SU-DHL-6 (cell line): ENCODE results near the gene ARID5A.

Experiments
- H2AFZ ChIP-seq: fragments of 200-600 bp; sonication (generic); 2 replicates; pipeline ENCODE4 v1.6.1; 2014; ENCODE audit warnings: low read depth, mild to moderate bottlenecking, moderate library complexity, mixed read lengths, antibody characterized with exemption, low read length; ENCODE audit not compliant: severe bottlenecking
- H3F3A ChIP-seq: fragments of 200-600 bp; shearing (Covaris generic); 2 replicates; pipeline ENCODE4 v1.6.0; 2016; ENCODE audit warnings: antibody characterized with exemption, mild to moderate bottlenecking; ENCODE audit not compliant: insufficient read depth
- H3K27ac ChIP-seq: fragments of 200-600 bp; sonication (generic); 2 replicates; pipeline ENCODE4 v1.5.1; 2016; ENCODE audit warnings: low read depth, mild to moderate bottlenecking, low read length, moderate library complexity, mixed read lengths
- H3K27me3 ChIP-seq: fragments of 200-600 bp; sonication (generic), shearing (Covaris generic); 2 replicates; pipeline ENCODE4 v1.6.0; 2014; ENCODE audit warnings: mild to moderate bottlenecking, low read length
- H3K36me3 ChIP-seq: fragments of 200-600 bp; sonication (generic); 2 replicates; pipeline ENCODE4 v1.6.1; 2014; ENCODE audit warnings: mild to moderate bottlenecking, low read length, mixed read lengths
- H3K4me2 ChIP-seq: fragments of 300-600, 200-600 bp; shearing (Covaris generic), sonication (generic); 2 replicates; pipeline ENCODE4 v1.6.0; 2014; ENCODE audit warnings: low read length, low read depth, mild to moderate bottlenecking; ENCODE audit not compliant: poor library complexity, severe bottlenecking
- H3K4me3 ChIP-seq: fragments of 200-600 bp; sonication (generic); 2 replicates; pipeline ENCODE4 v1.5.1; 2014; ENCODE audit warnings: antibody characterized with exemption, low read length, mild to moderate bottlenecking, mixed read lengths; ENCODE audit not compliant: insufficient read depth, poor library complexity, severe bottlenecking
- H3K79me2 ChIP-seq: fragments of 200-600 bp; sonication (generic); 2 replicates; pipeline ENCODE4 v1.6.1; 2014; ENCODE audit warnings: mild to moderate bottlenecking, low read length, moderate library complexity; ENCODE audit not compliant: insufficient read depth
- H3K9ac ChIP-seq: fragments of 200-600 bp; sonication (generic); 2 replicates; pipeline ENCODE4 v1.7.0; 2014; ENCODE audit warnings: mild to moderate bottlenecking, low read length
- H3K9me2 ChIP-seq: fragments of 200-600 bp; sonication (generic); replicated peaks from 2 replicates; pipeline ENCODE4 v1.6.1; 2014; ENCODE audit warnings: low read length; ENCODE audit not compliant: insufficient read depth
- H3K9me3 ChIP-seq: fragments of 200-600 bp; sonication (generic); 2 replicates; pipeline ENCODE4 v1.6.1; 2014; ENCODE audit warnings: low read length, mixed read lengths; ENCODE audit not compliant: insufficient read depth
- H4K20me1 ChIP-seq: fragments of 200-600 bp; sonication (generic); 2 replicates; pipeline ENCODE4 v1.6.1; 2014; ENCODE audit warnings: low read depth, mild to moderate bottlenecking, antibody characterized with exemption, low read length, moderate library complexity, mixed read lengths
- EZH2phosphoT487 ChIP-seq: fragments of 200-600 bp; sonication (generic), shearing (Covaris generic); conservative IDR thresholded peaks from 2 replicates; pipeline ENCODE4 v1.6.1; 2018; ENCODE audit warnings: mild to moderate bottlenecking, antibody characterized with exemption, low read length, moderate library complexity, mixed read lengths
- TF ChIP-seq, protein P1 (sequence below): fragments of 200-600 bp; sonication (generic); IDR thresholded peaks from one replicate; pipeline ENCODE4 v1.5.1; 2017; ENCODE audit warnings: antibody characterized with exemption, mild to moderate bottlenecking, low read length, moderate library complexity; ENCODE audit not compliant: insufficient read depth, poor library complexity, severe bottlenecking

The ARID5A gene

DNA sequence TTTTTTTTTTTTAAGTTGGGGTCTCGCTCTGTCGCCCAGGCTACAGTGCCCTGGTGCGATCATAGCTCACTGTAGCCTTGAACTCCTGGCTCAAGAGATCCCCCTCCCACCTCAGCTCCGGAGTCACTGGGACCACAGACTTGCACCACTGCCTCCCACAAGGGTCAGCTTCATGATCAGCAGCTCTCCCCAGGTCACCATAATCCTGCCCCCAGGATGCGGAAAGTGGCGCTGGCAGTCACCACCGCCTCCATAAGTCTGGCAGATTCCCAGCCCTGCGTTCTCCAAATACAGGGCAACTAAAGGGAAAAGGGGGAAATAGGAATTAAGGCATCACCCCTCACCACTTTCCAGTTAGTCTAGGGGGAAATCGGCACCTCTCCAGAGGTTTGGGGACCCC, 5.2 kb upstream of the ARID5A start:
- no peak for TF ChIP-seq EZH2phosphoT487
- TF ChIP-seq, protein P1, sequence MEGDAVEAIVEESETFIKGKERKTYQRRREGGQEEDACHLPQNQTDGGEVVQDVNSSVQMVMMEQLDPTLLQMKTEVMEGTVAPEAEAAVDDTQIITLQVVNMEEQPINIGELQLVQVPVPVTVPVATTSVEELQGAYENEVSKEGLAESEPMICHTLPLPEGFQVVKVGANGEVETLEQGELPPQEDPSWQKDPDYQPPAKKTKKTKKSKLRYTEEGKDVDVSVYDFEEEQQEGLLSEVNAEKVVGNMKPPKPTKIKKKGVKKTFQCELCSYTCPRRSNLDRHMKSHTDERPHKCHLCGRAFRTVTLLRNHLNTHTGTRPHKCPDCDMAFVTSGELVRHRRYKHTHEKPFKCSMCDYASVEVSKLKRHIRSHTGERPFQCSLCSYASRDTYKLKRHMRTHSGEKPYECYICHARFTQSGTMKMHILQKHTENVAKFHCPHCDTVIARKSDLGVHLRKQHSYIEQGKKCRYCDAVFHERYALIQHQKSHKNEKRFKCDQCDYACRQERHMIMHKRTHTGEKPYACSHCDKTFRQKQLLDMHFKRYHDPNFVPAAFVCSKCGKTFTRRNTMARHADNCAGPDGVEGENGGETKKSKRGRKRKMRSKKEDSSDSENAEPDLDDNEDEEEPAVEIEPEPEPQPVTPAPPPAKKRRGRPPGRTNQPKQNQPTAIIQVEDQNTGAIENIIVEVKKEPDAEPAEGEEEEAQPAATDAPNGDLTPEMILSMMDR = no peak
- Histone ChIP-seq H3K79me2 (no peaks in the 10 kb centered on the region), H3K9me2 (no peaks in the 10 kb centered on the region), H4K20me1 (no peaks in the 10 kb centered on the region), H3K9me3 (no peaks in the 10 kb centered on the region), H3K36me3 (no peaks in the 10 kb centered on the region), H3F3A (no peaks in the 10 kb centered on the region), H3K27ac (no peak overlapping the region), H3K4me2 (no peak overlapping the region), H2AFZ (no peak overlapping the region), H3K9ac (no peak overlapping the region), H3K27me3 (no peaks in the 10 kb centered on the region), H3K4me3 (no peak overlapping the region)

DNA sequence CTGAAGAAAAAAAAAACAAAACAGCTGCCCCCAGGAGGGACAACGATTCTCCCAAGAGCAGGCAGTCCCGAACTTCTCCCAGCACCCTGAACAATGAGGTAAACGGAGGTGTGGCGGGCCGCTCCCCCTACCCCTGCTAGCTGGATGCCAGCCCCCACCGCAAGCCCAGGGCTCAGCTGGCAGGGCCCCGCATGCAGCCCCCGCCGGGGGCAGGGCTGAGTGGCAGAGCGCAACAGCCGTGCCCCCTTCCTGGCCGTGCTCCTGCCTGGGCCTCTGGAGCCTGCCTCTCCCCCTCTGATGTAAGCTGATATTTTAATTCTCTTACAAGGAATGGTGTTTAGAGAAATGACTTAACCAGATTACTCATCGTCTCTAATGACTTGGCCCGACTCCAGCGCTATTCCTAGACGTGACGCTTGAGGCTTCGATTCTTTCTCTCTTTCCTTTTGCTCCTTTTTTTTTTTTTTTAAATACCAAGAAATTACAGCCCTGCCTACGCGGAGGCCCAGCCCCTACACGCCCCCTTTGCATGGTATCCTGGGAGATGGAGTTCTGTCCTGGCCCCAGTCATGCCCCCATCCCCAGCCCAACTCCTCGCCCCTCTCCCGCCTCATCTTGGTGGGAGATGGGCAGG, 4.6 kb upstream of the ARID5A start:
- Histone ChIP-seq H4K20me1 (no peaks in the 10 kb centered on the region), H3K9ac (no peak overlapping the region), H3K4me3 (no peak overlapping the region), H3K9me2 (no peaks in the 10 kb centered on the region), H3K27ac (no peak overlapping the region), H3K79me2 (no peaks in the 10 kb centered on the region), H3K4me2 (no peak overlapping the region), H2AFZ (no peak overlapping the region), H3F3A (no peaks in the 10 kb centered on the region), H3K36me3 (no peaks in the 10 kb centered on the region), H3K9me3 (no peaks in the 10 kb centered on the region), H3K27me3 (no peaks in the 10 kb centered on the region)
- no peak for TF ChIP-seq EZH2phosphoT487
- TF ChIP-seq, protein P1 = no peak

DNA sequence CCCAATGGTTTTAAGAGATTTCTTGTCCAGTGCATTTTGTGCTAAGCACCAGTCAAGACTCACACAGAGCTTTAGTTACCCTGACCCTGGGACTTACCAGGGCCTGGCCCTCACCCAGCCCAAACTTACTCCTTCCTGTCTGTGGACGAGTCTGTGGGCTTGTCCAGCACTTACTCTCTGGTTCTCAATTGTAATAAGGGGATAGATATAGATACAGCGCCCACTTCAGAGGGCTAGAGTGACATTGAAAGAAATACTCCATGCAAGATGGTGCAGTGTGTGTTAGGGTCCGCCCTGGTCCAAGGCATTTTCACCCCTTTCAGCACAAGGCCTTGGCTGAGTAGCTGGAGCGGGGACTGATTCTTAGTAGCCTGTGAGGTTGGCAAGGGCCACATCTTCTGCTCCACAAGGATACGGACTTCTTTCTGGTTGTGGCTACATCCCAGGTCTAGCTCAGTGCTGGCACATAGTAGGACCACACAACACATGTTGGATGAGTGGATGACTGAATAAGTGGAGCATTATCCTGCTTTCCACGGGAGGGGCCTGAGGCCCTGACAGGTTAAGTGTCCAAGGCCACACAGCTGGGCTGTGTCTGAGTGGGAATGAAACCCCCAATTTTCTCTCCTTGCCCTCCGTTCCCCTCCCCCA, 3.8 kb upstream of the ARID5A start:
- Histone ChIP-seq H3F3A (no peaks in the 10 kb centered on the region), H3K9me2 (no peaks in the 10 kb centered on the region), H3K36me3 (no peaks in the 10 kb centered on the region), H3K27ac (no peak overlapping the region), H4K20me1 (peaks cover 3% of the 10 kb centered on the region; the same call in 1 of the 2 replicates), H3K9ac (no peak overlapping the region), H2AFZ (no peak overlapping the region), H3K79me2 (no peaks in the 10 kb centered on the region), H3K27me3 (no peaks in the 10 kb centered on the region), H3K4me2 (no peak overlapping the region), H3K9me3 (no peaks in the 10 kb centered on the region), H3K4me3 (no peak overlapping the region)
- TF ChIP-seq, protein P1 = no peak
- no peak for TF ChIP-seq EZH2phosphoT487
